WERI-Rb-1 (cell line): Measurements from ENCODE around the gene PKMYT1.
A peak's percentile ranks its signal among the peaks of the same experiment; 100 is the strongest.

Experiments
- DNase-seq: peaks from one replicate; pipeline ENCODE4 v3.0.0-alpha.2; 2020
- H3K27ac ChIP-seq: fragments of 250-450 bp; sonication (Bioruptor Pico); 2 replicates; pipeline ENCODE4 v1.5.1; 2020; ENCODE audit warnings: mild to moderate bottlenecking, moderate library complexity
- H3K27me3 ChIP-seq: fragments of 250-450 bp; sonication (Bioruptor Pico); 2 replicates; pipeline ENCODE4 v1.5.1; 2021; ENCODE audit warnings: mild to moderate bottlenecking, low read depth, moderate library complexity; ENCODE audit not compliant: insufficient read depth, severe bottlenecking
- H3K36me3 ChIP-seq: fragments of 250-450 bp; sonication (Bioruptor Pico); 2 replicates; pipeline ENCODE4 v1.5.1; 2020; ENCODE audit warnings: mild to moderate bottlenecking, moderate library complexity
- H3K4me3 ChIP-seq: 2 replicates; pipeline ENCODE4 v1.5.1; 2011; ENCODE audit warnings: low read depth, mild to moderate bottlenecking, control low read depth, low read length
- H3K9me3 ChIP-seq: fragments of 250-450 bp; sonication (Bioruptor Pico); 2 replicates; pipeline ENCODE4 v1.5.1; 2021; ENCODE audit warnings: mild to moderate bottlenecking, moderate library complexity; ENCODE audit not compliant: severe bottlenecking
- CTCF ChIP-seq: IDR thresholded peaks from 2 replicates; pipeline ENCODE4 v1.5.1; 2011; ENCODE audit warnings: low read depth, mild to moderate bottlenecking, control low read depth, inconsistent platforms, low read length

Gene PKMYT1

GRCh38 chr16:2992383-2993081 lies 12.3 kb upstream of the PKMYT1 start:
- no peaks in the 10 kb centered on the region for H3K9me3 ChIP-seq
- no peaks in the 10 kb centered on the region for H3K36me3 ChIP-seq
- no peak overlapping the region for H3K27ac ChIP-seq
- no peak for DNase-seq
- TF ChIP-seq CTCF, result no peak
- no peak overlapping the region for H3K4me3 ChIP-seq
- no peaks in the 10 kb centered on the region for H3K27me3 ChIP-seq

GRCh38 chr16:2991566-2992261 lies 11.5 kb upstream of the PKMYT1 start:
- no peaks in the 10 kb centered on the region for H3K9me3 ChIP-seq
- H3K27me3 ChIP-seq, result no peaks in the 10 kb centered on the region
- no peak for DNase-seq
- no peaks in the 10 kb centered on the region for H3K36me3 ChIP-seq
- TF ChIP-seq CTCF, result no peak
- H3K27ac ChIP-seq, result no peak overlapping the region
- no peak overlapping the region for H3K4me3 ChIP-seq

GRCh38 chr16:2990891-2991290 lies 10.6 kb upstream of the PKMYT1 start:
- DNase-seq, result no peak
- H3K27ac ChIP-seq, result no peak overlapping the region
- H3K9me3 ChIP-seq, result no peaks in the 10 kb centered on the region
- no peak overlapping the region for H3K4me3 ChIP-seq
- no peaks in the 10 kb centered on the region for H3K27me3 ChIP-seq
- no peaks in the 10 kb centered on the region for H3K36me3 ChIP-seq
- no peak for TF ChIP-seq CTCF

GRCh38 chr16:2988590-2989099 lies 8.4 kb upstream of the PKMYT1 start:
- H3K27me3 ChIP-seq, result no peaks in the 10 kb centered on the region
- TF ChIP-seq CTCF, result no peak
- DNase-seq, result no peak
- no peaks in the 10 kb centered on the region for H3K36me3 ChIP-seq
- H3K4me3 ChIP-seq, result no peak overlapping the region
- no peaks in the 10 kb centered on the region for H3K9me3 ChIP-seq
- no peak overlapping the region; the same call in 1 of the 2 replicates for H3K27ac ChIP-seq

GRCh38 chr16:2987833-2988232 lies 7.6 kb upstream of the PKMYT1 start:
- H3K9me3 ChIP-seq, result no peaks in the 10 kb centered on the region

More at GRCh38 chr16:2987833-2988232, 7.6 kb upstream of the PKMYT1 start:
- no peak for TF ChIP-seq CTCF
- Histone ChIP-seq H3K4me3 (no peak overlapping the region), H3K27me3 (no peaks in the 10 kb centered on the region), H3K27ac (peak overlapping the region; percentile 14; the same call in 1 of the 2 replicates), H3K36me3 (no peaks in the 10 kb centered on the region)
- no peak for DNase-seq
